Activated CD8-positive, alpha-beta T cell treated with anti-CD3 and anti-CD28 coated beads, Interleukin-2, amount 10 ng/mL, durations not matched to agents 7 days and 5 days (primary cell): ENCODE results near the gene LAMA3. TPM values are rescaled to one million over a fixed set of nuclear protein-coding genes. Genes with fewer than 3 reads are reported as not detected.

Source experiments
- ATAC-seq: fragments of 150-1000 bp; cut with Tn5 transposase; one replicate; pipeline ENCODE4 v1.10.0; 2021; ENCODE audit warnings: moderate library complexity
- CTCF ChIA-PET: fragments of 350-600 bp; sonication (Branson Sonifier 250); formaldehyde crosslinking; loops from one replicate; lab custom pipeline; 2021; ENCODE audit warnings: antibody characterized with exemption; lab: Charles Lee
- POLR2A ChIA-PET: fragments of 350-600 bp; sonication (Branson Sonifier 250); formaldehyde crosslinking; loops from one replicate; lab custom pipeline; 2021; ENCODE audit warnings: antibody characterized with exemption; lab: Charles Lee
- DNase-seq: peaks from one replicate; pipeline ENCODE4 v3.0.0-alpha.2; 2020
- H3K27ac Mint-ChIP-seq: one replicate; pipeline ENCODE4 v1.8.0; 2021; ENCODE audit warnings: mild to moderate bottlenecking, mixed read lengths
- H3K27me3 Mint-ChIP-seq: one replicate; pipeline ENCODE4 v1.8.0; 2021; ENCODE audit warnings: low read depth, mixed read lengths
- H3K36me3 Mint-ChIP-seq: one replicate; pipeline ENCODE4 v1.8.0; 2021; ENCODE audit warnings: low read depth, mixed read lengths
- H3K4me1 Mint-ChIP-seq: one replicate; pipeline ENCODE4 v1.8.0; 2021; ENCODE audit warnings: low read depth, mixed read lengths
- H3K4me3 Mint-ChIP-seq: one replicate; pipeline ENCODE4 v1.8.0; 2021; ENCODE audit warnings: mild to moderate bottlenecking, mixed read lengths
- H3K9me3 Mint-ChIP-seq: one replicate; pipeline ENCODE4 v1.8.0; 2022; ENCODE audit warnings: mixed read lengths; ENCODE audit not compliant: insufficient read depth
- total RNA-seq, 2 experiments: library from RNA; stranded (reverse); gene quantifications; one replicate each; pipeline ENCODE4 v1.2.3, GENCODE V29; 2021

Gene LAMA3
- total RNA-seq, 2 experiments from 2014 or later: 0.63 to 1.4 TPM

DNA sequence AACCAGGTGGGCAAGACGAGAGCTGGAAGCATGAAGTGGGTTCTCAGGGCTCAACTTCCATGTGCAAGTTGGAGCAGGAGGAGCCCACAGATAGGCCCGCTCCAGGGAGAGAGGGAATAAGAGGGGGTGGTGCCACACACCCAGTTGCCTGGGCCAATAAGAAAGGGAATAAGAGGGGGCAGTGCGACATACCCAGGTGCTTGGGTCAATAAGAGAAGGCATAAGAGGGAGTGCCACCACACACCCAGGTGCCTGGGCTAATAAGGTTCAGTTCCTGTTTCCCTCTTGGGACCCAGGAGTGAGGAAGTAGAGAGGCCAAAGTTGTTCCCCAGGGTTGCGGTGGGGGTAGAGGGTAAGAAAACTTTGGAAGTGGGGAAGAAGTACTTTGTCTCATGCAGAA, 127.5 kb downstream of the LAMA3 start:
- peaks cover 13% of the 10 kb centered on the region for H3K27me3 Mint-ChIP-seq
- peaks cover 11% of the 10 kb centered on the region for H3K4me1 Mint-ChIP-seq
- POLR2A ChIA-PET: no interaction called here
- H3K4me3 Mint-ChIP-seq: no peak overlapping the region
- H3K36me3 Mint-ChIP-seq: no peaks in the 10 kb centered on the region
- CTCF ChIA-PET: interaction anchor here (1.2 kb wide), 1 partner anchor 101 kb away, joined by 3 read pairs; no protein-coding TSS in a partner anchor
- no peaks in the 10 kb centered on the region for H3K9me3 Mint-ChIP-seq
- H3K27ac Mint-ChIP-seq: no peak overlapping the region
- no peak for ATAC-seq
- no peak for DNase-seq

DNA sequence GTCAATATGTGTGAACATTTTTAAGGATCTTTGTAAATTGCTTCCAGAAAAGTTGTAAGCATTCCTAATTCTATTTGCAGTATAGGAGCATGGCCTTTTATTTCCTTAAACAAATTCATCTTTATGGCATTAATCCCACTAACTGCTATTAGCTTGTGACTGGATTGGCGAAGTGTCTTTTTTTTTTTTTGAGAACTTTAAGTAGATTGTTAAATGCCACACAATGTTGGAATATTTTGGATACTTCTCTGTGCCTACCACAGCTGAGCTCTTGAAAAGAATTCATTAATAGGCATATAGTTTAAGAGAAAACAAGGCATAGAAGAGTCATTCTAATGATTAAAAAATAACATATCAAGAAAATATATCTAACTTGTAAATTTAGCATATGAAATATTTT, 129.7 kb downstream of the LAMA3 start:
- no peaks in the 10 kb centered on the region for H3K9me3 Mint-ChIP-seq
- ChIA-PET POLR2A (no interaction called here), CTCF (no interaction called here)
- no peak overlapping the region for H3K27ac Mint-ChIP-seq
- no peak overlapping the region for H3K4me3 Mint-ChIP-seq
- ATAC-seq: no peak
- H3K27me3 Mint-ChIP-seq: peaks cover 22% of the 10 kb centered on the region
- peaks cover 4% of the 10 kb centered on the region for H3K4me1 Mint-ChIP-seq
- no peaks in the 10 kb centered on the region for H3K36me3 Mint-ChIP-seq
- no peak for DNase-seq

DNA sequence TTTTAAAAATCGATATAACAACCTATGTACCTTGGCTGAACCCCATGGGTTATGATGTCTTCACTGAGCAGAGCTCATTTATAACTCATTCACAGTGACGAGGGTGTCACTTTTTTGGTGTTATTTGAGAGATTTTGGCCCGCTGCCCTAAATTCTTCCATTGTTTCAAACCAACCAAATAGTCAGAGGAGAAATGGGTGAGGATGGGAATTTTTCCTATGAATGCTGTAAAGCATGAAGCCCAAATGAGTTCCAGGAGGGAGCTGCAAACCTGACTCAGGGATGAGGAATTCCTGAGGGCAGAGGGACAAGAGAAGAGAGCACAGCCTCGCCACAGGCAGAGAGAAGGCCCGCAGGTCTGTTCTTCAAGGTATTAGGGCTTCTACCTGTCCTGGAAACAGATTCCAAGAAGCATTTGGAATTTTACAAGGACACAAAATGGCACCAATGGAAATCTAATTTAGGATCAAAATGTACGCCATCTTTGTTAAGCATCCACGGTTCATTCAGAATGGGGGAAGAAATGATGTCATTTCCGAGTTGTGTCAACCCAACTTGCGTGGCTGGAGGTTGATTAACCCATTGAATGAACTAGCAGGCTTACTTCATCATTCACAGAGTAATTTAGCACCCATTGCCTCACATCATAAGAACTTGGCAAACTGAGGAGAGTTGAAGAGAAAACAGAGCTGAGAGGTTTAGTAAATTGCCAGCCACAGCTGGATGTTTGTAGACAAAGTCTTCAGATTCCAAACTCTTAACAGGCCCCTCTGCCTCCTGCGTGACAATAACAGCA, 133.5 kb downstream of the LAMA3 start:
- no peaks in the 10 kb centered on the region for H3K9me3 Mint-ChIP-seq
- DNase-seq: no peak
- ChIA-PET POLR2A (interaction anchor here (1.0 kb wide), 1 partner anchor 234 kb away, joined by 3 read pairs; no protein-coding TSS in a partner anchor), CTCF (interaction anchor here (0.8 to 5.0 kb wide), 2 partner anchors 10 to 96 kb away, joined by 4 to 37 read pairs; no protein-coding TSS in a partner anchor)
- no peak for ATAC-seq
- no peaks in the 10 kb centered on the region for H3K36me3 Mint-ChIP-seq
- H3K27me3 Mint-ChIP-seq: peaks cover 15% of the 10 kb centered on the region
- H3K27ac Mint-ChIP-seq: no peak overlapping the region
- H3K4me3 Mint-ChIP-seq: no peak overlapping the region
- H3K4me1 Mint-ChIP-seq: peaks cover 29% of the 10 kb centered on the region

DNA sequence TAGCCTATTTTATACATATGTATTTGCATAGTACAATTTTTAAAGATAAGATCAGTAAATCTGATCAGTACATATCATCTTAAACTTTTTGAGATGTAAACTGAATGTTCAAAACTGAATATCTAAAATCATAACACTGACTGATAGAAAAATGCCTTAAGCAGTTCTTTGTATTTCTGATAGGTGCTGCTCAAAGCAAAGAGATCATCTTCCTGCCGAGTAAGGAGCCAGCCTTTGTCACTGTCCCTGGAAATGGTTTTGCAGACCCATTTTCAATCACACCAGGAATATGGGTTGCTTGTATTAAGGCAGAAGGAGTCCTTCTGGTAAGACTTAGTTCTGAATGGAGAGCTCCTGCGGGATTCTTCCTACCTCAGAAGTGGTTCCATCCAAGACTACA, 135.0 kb downstream of the LAMA3 start:
- POLR2A ChIA-PET: interaction anchor here (1.6 kb wide), 1 partner anchor 95 kb away, joined by 5 read pairs; no protein-coding TSS in a partner anchor
- H3K4me3 Mint-ChIP-seq: no peak overlapping the region
- H3K4me1 Mint-ChIP-seq: peaks cover 43% of the 10 kb centered on the region
- no peaks in the 10 kb centered on the region for H3K36me3 Mint-ChIP-seq
- peaks cover 15% of the 10 kb centered on the region for H3K27me3 Mint-ChIP-seq
- ATAC-seq (no peak), DNase-seq (no peak)
- H3K27ac Mint-ChIP-seq: no peak overlapping the region
- CTCF ChIA-PET: interaction anchor here (1.0 to 5.0 kb wide), 4 partner anchors 39 to 191 kb away, joined by 3 to 37 read pairs (median 5); partner anchors contain the start of gene TTC39C
- no peaks in the 10 kb centered on the region for H3K9me3 Mint-ChIP-seq

DNA sequence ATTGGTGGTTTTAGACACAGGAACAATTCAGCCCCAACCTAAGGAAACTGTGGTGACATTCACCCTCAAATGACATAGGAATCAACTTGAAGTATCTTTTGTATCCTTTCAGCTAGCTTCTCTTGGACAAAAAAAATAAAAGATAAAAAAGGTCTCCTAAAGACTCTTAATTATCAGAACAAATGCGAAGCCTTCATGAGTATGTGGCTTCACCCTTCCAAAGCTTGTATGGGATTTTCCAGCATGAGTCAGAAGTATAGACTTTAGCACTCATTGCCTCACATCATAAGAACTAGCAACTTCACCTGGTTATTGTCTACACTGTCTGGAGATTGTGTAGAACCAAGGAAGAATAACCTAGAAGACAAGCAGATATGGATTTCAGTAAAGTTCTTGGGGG, 135.4 kb downstream of the LAMA3 start:
- POLR2A ChIA-PET: interaction anchor here (1.6 kb wide), 1 partner anchor 94 kb away, joined by 5 read pairs; no protein-coding TSS in a partner anchor
- ATAC-seq (no peak), DNase-seq (no peak)
- Mint-ChIP-seq H3K27me3 (peaks cover 12% of the 10 kb centered on the region), H3K9me3 (no peaks in the 10 kb centered on the region), H3K4me1 (peaks cover 44% of the 10 kb centered on the region), H3K4me3 (no peak overlapping the region), H3K36me3 (no peaks in the 10 kb centered on the region), H3K27ac (no peak overlapping the region)
- CTCF ChIA-PET: interaction anchor here (1.0 to 5.0 kb wide), 6 partner anchors 39 to 190 kb away, joined by 3 to 37 read pairs (median 4); partner anchors contain the start of gene TTC39C

DNA sequence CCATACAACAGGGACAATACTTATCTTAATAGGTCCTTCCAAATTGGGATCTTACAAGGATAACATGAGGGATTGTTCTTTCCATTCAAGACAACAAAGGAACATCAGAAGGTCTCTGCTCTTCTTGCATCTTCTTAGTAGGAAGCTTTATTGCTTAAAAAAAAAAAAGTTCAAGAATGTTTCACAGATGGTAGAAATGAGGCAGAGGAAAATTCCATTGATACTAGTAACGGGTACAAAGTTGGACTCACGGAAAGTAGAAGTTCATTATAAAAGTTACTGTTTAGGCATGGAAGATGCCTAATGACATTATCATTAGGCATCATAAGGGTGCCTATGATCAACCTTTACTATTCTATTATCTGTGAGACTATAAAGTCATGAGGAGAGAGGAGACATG, 136.2 kb downstream of the LAMA3 start:
- Mint-ChIP-seq H3K9me3 (no peaks in the 10 kb centered on the region), H3K4me1 (peaks cover 44% of the 10 kb centered on the region), H3K27me3 (peaks cover 10% of the 10 kb centered on the region), H3K36me3 (no peaks in the 10 kb centered on the region), H3K4me3 (no peak overlapping the region), H3K27ac (no peak overlapping the region)
- POLR2A ChIA-PET: interaction anchor here (1.6 kb wide), 1 partner anchor 94 kb away, joined by 5 read pairs; no protein-coding TSS in a partner anchor
- no peak for ATAC-seq
- CTCF ChIA-PET: interaction anchor here (0.8 to 5.0 kb wide), 7 partner anchors 37 to 293 kb away, joined by 3 to 37 read pairs (median 3); no protein-coding TSS in a partner anchor
- no peak for DNase-seq

DNA sequence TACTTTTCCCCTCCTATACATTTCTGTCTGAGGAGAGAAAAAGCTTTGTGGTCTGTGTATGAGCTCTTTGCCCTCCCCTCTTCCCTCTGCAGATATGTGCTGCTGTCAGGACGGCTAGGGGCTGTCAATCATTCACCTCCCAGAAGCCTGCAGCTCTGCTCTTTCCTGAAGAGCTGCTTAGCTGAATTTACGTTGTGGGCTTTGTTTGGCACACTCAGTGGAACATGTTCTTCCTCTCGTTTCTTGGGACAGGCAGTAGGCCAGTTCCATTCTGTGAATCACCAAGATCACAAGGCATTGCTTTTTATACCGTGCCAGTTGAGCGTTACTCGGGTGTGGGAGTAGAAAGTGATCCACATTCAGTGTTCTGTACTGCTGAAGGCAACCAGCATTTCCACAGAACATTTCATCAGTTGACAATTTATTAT, 136.7 kb downstream of the LAMA3 start:
- Mint-ChIP-seq H3K4me1 (peaks cover 44% of the 10 kb centered on the region), H3K4me3 (no peak overlapping the region), H3K36me3 (no peaks in the 10 kb centered on the region), H3K27me3 (peaks cover 10% of the 10 kb centered on the region), H3K9me3 (no peaks in the 10 kb centered on the region), H3K27ac (peak overlapping the region; percentile 15)
- ATAC-seq (peak; percentile 32), DNase-seq (no peak)
- POLR2A ChIA-PET: interaction anchor here (1.6 kb wide), 1 partner anchor 93 kb away, joined by 5 read pairs; no protein-coding TSS in a partner anchor
- CTCF ChIA-PET: interaction anchor here (0.8 to 5.0 kb wide), 6 partner anchors 36 to 292 kb away, joined by 3 to 37 read pairs (median 3); no protein-coding TSS in a partner anchor

DNA sequence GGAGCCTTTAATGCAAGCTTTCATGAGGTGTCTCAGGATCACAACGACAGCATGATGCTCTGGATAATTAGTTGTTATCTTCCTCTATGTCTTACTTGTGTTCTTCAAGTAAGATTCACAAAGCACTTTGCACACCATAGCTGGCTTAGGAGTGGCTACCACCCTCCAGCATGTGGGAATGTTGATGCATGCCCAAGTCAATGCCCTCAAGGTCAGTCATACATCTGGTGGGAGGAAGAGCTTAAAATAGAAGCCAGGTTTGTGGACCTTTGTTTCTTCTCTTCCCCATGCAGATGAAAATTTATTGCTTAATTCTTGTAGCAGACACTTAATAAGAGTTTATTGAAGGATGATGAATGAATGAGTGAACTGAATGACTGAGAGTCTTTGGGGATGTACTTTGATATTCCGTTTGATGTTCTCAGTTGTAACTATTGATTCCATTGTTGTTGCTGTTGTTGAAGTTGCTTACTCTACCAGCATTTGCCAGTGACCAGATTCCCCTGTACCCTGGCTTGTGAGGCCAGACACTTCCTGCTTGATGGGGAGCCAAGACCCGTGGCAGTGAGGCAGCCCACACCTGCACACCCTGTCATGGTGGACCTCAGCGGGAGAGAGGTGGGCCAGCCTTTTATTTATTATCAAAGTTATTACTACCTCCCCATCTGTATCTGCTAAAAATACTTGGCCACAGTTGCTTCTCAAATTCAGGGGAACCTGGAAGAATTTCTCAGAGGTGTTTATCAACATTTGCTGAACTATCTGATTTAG, 137.8 kb downstream of the LAMA3 start:
- H3K36me3 Mint-ChIP-seq: no peaks in the 10 kb centered on the region
- peaks cover 44% of the 10 kb centered on the region for H3K4me1 Mint-ChIP-seq
- CTCF ChIA-PET: interaction anchor here (1.6 to 5.0 kb wide), 6 partner anchors 12 to 293 kb away, joined by 4 to 37 read pairs (median 13); no protein-coding TSS in a partner anchor
- H3K27ac Mint-ChIP-seq: peak overlapping the region; percentile 8
- ATAC-seq (no peak), DNase-seq (no peak)
- H3K4me3 Mint-ChIP-seq: no peak overlapping the region
- H3K9me3 Mint-ChIP-seq: no peaks in the 10 kb centered on the region
- POLR2A ChIA-PET: no interaction called here
- peaks cover 6% of the 10 kb centered on the region for H3K27me3 Mint-ChIP-seq

DNA sequence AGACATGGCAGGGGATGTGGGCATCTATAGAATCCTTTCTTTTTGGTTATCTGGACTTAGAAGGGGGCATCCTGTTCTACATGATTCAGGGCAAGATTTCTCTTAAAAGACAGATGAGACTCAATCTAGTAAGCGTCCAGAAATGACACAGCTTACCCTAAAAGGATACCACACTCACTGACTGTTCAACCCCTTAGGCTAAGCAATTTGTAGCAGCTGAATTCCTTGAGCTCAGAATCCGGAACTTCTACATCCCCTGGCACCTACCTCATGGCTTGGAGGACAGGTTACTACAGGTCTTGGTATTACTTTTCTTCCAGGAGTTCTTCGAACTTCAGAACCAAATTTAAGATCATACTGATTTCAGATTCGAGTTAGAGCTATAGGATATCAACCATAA, 138.4 kb downstream of the LAMA3 start:
- no peak overlapping the region for H3K4me3 Mint-ChIP-seq
- H3K4me1 Mint-ChIP-seq: peaks cover 44% of the 10 kb centered on the region
- H3K27ac Mint-ChIP-seq: peak overlapping the region; percentile 8
- H3K27me3 Mint-ChIP-seq: peaks cover 6% of the 10 kb centered on the region
- ChIA-PET POLR2A (interaction anchor here (1.0 kb wide), 1 partner anchor 73 kb away, joined by 3 read pairs; no protein-coding TSS in a partner anchor), CTCF (interaction anchor here (0.8 to 4.0 kb wide), 5 partner anchors 11 to 292 kb away, joined by 3 to 35 read pairs (median 12); no protein-coding TSS in a partner anchor)
- H3K9me3 Mint-ChIP-seq: no peaks in the 10 kb centered on the region
- ATAC-seq (no peak), DNase-seq (no peak)
- H3K36me3 Mint-ChIP-seq: no peaks in the 10 kb centered on the region

DNA sequence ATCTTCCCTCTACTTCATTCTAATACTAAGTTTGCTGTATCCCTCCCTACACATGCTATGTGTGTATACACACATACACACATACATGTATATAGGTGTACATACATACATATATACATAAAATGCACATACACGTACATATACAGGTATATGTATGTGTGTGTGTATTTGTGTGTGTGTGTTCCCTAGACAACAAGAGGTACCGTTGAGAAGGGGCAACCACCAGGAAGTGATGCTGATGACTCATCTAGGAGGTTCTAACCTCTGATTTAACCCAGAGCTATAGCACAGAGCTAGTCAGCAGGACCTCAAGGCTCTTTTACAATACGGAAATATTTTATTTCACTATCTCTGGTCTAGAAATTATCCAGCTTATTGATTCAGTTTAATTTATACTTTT, 139.2 kb downstream of the LAMA3 start:
- ATAC-seq (peak; percentile 98), DNase-seq (peak; percentile 80)
- CTCF ChIA-PET: interaction anchor here (0.8 to 4.0 kb wide), 8 partner anchors 10 to 292 kb away, joined by 3 to 35 read pairs (median 6); no protein-coding TSS in a partner anchor
- Mint-ChIP-seq H3K4me3 (no peak overlapping the region), H3K9me3 (no peaks in the 10 kb centered on the region), H3K36me3 (no peaks in the 10 kb centered on the region), H3K4me1 (peaks cover 44% of the 10 kb centered on the region), H3K27me3 (peaks cover under 1% of the 10 kb centered on the region), H3K27ac (peak overlapping the region; percentile 47)
- POLR2A ChIA-PET: interaction anchor here (1.0 to 2.0 kb wide), 4 partner anchors 10 to 72 kb away, joined by 3 to 6 read pairs (median 5); no protein-coding TSS in a partner anchor

DNA sequence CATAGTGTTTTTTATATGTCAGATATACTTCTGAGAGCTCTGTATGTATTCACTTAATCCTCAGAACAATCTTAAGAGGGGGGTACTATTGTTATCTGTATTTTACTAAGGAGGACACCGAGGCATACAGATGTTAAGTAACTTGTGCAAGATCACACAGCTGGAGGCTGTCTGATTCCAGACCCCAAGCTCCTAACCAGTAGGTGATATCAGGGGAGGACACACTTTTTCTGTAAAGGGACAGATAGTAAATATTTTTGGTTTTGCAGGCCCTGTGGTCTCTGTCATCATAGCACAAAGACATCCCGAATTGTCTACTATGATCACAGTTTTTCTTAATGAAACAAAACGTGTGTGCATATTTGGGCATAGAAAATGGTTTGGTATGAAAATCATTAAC, 143.7 kb downstream of the LAMA3 start:
- Mint-ChIP-seq H3K4me1 (peaks cover 25% of the 10 kb centered on the region), H3K4me3 (no peak overlapping the region), H3K36me3 (no peaks in the 10 kb centered on the region), H3K27me3 (no peaks in the 10 kb centered on the region), H3K9me3 (no peaks in the 10 kb centered on the region), H3K27ac (no peak overlapping the region)
- POLR2A ChIA-PET: no interaction called here
- DNase-seq: no peak
- CTCF ChIA-PET: no interaction called here
- ATAC-seq: no peak
